ENCODE results near the gene SLC25A45. TPM values are rescaled to one million over a fixed set of nuclear protein-coding genes. Genes with fewer than 3 reads are reported as not detected.
"Not testable (repeated sequence)": the region's sequence is repeated elsewhere in the genome, so short reads cannot be mapped to it uniquely, and the experiment has no call there.

The SLC25A45 gene
- total RNA-seq, 1 experiment from 2014 or later = 2.3 TPM

GRCh38 chr11:65421794-65422632 lies 39.6 kb upstream of the SLC25A45 start:
- peak; percentile 97 for DNase-seq (ENCODE audit: low read depth)

- DNase-seq (ENCODE audit: low read depth) = peak; percentile 99
These were observed 38.7 kb upstream of the SLC25A45 start for GRCh38 chr11:65420979-65421793.

DNA sequence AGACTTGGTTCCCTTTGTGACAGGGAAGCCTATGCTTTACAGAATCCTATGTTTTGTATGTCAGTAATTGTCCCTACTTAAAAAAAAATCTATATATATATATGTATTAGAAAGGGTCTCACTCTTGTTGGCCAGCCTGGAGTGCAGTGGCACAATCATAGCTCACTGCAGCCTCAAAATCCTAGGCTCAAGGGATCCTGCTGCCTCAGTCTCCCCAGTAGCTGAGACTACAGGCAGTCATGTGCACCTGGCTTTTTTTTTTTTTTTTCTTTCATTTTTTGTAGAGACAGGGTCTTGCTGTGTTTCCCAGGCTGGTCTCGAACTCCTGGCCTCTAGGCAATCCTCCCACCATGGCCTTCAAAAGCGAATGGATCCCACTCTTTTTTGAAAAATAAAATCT lies 38.1 kb upstream of the SLC25A45 start:
- no peak for DNase-seq (ENCODE audit: low read depth)

- peak; percentile 94 for DNase-seq (ENCODE audit: low read depth)
These were observed 37.5 kb upstream of the SLC25A45 start for GRCh38 chr11:65419772-65420481.

DNA sequence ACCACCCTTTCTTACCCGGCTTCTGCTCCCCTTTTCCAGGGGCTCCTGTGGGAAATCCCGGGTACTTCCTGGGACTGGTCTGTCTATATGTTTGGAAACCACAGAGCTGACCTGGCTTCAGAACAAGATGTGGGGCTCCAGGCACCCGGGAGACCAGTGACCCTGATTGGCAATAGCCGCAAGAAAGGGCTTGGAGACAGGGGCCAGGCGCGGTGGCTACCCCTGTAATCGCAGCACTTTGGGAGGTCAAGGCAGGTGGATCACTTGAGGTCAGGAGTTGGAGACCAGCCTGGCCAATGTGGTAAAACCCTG lies 37.0 kb upstream of the SLC25A45 start:
- DNase-seq (ENCODE audit: low read depth) = no peak

DNA sequence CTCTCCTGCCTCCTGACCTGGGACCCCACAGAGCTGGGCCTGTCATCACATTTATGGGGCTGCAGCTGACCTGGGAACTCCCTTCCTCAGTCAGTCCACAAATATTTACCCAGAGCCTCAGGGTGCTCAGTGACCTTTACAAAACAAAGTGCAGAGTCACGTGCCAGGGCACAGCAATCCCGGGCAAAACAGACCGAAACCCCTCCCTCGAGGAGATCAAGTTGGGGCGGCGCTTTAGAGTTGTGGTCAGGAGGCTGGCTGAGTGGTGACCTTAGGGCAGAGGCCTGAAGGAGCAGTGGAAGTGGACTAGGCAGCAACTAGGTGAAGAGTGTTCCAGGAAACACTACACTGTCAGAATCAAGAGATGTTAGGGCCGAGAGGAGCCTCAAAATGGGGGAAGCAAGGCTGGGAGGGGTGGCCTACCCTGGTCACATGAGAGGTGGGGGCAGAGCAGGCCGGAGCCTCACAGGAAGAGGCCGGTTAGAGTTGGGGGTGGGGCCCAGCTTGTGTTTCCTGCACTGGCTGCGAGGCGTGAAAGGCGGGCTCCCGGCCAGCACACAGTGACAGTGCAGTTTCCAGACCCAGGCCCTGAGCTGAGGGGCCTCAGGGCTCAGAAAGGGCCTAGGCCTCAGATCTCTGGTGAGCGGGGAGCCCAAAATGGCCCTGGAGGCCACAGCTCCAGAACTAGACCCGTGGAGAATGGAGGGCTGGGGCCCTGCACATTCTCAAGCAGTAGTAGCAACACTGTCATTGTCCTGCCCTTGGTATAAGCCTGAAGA lies 36.4 kb upstream of the SLC25A45 start:
- peak; percentile 98 for DNase-seq (ENCODE audit: low read depth)

DNA sequence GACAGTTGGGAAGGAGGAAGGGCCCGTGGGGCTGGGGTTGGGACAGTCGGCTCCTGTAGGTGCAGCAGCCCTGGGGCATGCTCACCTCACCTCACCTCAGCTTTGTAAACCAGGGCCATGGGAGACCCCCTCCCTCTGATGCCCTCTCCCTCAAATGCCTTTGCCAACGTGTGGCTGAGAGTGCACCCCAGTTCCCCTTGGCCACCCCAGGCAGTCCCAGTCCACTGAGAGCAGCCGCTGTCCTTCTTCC lies 35.9 kb upstream of the SLC25A45 start:
- DNase-seq (ENCODE audit: low read depth) = no peak

DNA sequence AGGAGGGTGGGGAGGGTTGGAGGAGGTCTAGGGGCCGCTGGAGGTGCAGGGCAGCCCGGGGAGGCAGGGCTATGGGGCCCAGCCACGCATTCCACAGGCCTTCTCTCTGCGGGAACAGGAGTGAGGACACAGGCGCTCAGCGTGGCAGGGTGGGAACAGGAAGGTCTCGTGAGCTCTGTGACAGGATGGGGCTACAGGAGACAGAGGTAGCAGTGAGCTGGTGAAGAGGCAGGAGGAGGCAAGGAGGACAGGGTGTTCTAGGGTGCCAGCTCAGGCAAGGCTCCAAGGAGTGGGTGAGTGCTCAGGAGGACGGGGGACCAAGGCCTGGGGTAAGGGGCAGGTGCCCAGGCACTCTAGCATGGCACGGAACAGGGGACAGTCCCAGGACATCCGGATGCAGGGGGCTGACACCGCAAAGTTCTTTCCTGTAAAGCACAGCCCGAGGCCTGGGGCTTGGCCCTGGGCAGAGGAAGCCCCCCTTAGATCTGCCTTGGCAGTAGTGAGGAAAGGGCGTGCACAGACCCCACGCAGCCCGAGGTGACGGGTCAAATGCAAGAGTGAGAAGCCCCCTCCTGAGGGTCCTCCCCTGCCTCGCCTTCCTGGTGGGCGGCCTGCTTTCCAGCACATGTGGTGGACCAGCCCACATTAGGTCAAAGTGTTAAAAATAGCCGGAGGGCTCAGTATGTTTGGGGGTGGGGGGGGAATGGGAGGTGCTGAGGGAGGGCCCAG lies 35.4 kb upstream of the SLC25A45 start:
- DNase-seq (ENCODE audit: low read depth) = peak; percentile 31

GRCh38 chr11:65416841-65417701 lies 34.6 kb upstream of the SLC25A45 start:
- DNase-seq (ENCODE audit: low read depth) = peak; percentile 38

- peak; percentile 71 for DNase-seq (ENCODE audit: low read depth)
These were observed 33.9 kb upstream of the SLC25A45 start for GRCh38 chr11:65416341-65416824.

DNA sequence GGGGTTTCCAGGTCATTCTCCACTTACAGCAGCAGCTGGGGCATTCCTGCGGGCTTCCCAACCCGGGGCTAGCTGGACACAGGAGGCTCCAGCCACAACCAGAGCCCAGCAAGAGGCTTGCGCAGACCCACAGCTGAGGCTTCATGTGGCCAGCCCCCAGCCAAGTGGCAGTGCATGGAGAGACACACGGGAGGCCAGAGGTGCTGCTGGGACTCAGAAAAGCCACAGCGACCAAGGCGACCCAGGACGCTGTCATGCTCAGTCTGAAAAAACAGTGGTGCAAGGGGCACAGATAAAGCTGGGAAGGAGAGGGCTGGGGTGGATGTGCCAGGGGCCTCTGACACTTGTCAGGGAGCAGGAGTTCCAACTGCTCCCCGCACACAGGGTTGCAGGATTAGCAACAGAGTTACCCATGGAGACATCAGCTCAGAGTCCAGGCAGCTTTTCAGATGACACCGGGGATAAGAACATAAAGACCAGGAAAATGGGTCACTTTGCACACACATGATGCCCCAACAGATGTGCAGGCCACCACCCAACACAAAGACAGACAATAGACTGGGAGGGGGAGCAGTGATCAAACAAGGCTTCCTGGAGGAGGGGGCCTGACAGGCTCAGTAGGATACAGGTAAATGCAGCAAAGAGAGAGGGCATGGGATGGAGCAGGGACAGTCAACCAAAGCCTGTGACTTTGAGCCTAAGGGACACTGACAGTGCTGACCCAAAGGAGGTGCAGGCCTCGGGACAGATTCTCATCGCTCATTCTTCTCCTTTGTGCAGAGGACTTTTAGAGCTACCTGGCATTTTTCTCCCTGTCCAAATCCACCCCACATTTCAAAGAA lies 33.3 kb upstream of the SLC25A45 start:
- peak; percentile 16 for DNase-seq (ENCODE audit: low read depth)

DNA sequence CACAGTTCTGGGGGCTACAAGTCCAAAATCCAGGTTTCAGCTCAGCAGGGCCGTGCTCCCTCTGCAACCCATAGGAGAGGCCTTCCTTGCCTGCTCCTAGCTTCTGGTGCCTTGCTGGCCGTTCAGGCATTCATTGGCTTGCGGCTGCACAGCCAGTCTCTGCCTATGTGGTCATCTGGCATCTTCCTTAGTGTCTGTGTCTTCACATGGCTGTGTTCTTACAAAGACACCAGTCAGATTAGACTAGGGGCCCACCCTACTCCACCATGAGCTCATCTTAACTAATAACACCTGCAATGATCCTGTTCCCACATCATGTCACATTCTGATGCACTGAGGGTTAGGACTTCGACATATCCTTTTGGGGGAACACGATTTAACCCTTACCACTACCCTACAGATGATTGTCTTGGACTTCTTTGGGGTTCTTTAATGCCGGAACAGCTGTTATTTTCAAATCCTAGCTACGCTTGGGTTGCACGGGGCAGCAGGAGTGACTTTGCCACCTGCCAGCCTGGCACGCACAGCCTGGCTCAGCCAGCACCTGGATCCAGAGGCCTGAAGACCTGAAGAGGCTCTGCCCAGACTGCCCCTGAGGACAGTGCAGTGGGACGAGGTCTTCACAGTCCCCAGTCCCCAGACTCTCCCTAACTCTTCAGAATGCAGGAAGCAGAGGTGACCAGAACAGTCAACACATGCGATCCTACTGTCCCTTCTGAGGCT lies 32.5 kb upstream of the SLC25A45 start:
- no peak for DNase-seq (ENCODE audit: low read depth)

GRCh38 chr11:65413077-65413664 lies 30.7 kb upstream of the SLC25A45 start:
- not testable (repeated sequence) for DNase-seq (ENCODE audit: low read depth)

DNA sequence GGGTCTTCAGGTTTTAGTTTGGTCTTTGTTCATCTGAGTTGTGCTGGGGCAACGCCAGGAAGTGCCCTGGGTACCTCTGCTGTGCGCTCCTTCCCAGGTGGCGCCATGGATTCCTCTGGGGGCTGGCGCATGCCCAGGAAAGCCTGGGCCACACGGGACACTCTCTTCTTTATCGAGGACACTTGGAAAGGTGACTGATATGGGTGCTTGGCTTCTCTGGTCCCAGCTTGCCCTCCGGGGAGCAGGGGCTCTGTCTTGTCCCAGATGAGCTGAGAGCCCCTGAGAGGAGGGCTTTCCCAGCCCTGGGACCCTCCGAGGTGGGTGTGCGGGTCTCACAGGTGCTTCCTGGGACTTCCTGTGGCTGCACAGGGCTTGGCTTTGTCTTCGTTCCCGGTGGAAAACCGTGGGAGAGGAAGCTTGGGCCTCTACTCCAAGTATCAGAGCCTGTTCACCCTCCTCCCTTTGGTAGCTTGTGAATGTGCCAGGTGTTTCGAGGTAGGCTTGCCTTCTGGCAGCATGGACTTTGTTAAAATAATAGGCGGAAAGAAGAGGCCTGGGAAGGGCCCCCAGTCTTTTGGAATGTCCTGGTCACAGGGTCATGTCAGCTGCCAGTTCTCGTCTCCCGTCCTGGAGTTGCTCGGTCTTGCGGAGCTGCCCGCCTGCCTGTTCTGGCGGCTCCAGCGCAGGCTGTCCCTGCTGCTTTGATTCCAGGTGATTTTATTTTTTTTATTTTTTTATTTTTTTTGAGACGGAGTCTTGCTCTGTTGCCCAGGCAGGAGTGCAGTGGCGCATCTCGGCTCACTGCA lies 30.0 kb upstream of the SLC25A45 start:
- no peak for DNase-seq (ENCODE audit: low read depth)

DNA sequence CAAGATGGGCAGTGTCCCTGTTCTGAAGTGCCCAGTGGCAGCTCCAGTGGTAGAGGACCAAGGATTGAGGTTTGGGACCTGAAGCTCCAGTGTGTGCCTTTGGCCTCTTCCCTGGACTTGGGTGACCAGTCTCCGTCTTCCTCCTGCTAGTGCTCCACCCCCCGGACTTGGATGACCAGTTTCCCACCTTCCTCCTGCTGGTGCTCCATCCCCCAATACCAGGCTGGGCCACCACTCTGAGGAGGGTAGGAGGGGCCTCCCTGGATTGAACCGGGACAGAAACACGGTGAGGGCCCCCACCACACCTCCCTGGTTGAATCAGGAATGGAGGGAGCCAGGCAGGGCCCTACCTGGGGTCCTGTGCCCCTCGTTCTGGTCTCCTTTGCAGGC lies 29.2 kb upstream of the SLC25A45 start:
- no peak for DNase-seq (ENCODE audit: low read depth)

GRCh38 chr11:65410936-65411680 lies 28.7 kb upstream of the SLC25A45 start:
- DNase-seq (ENCODE audit: low read depth) = no peak

Data from LHCN-M2 (cell line).